Glomerular visceral epithelial cell (primary cell): ENCODE measurements around the gene IRX5.
A peak's percentile ranks its signal among the peaks of the same experiment; 100 is the strongest.

Source experiments
- DNase-seq: peaks from one replicate; pipeline ENCODE4 v3.0.0-alpha.2; 2016; ENCODE audit errors: extremely low spot score

IRX5 gene

DNA sequence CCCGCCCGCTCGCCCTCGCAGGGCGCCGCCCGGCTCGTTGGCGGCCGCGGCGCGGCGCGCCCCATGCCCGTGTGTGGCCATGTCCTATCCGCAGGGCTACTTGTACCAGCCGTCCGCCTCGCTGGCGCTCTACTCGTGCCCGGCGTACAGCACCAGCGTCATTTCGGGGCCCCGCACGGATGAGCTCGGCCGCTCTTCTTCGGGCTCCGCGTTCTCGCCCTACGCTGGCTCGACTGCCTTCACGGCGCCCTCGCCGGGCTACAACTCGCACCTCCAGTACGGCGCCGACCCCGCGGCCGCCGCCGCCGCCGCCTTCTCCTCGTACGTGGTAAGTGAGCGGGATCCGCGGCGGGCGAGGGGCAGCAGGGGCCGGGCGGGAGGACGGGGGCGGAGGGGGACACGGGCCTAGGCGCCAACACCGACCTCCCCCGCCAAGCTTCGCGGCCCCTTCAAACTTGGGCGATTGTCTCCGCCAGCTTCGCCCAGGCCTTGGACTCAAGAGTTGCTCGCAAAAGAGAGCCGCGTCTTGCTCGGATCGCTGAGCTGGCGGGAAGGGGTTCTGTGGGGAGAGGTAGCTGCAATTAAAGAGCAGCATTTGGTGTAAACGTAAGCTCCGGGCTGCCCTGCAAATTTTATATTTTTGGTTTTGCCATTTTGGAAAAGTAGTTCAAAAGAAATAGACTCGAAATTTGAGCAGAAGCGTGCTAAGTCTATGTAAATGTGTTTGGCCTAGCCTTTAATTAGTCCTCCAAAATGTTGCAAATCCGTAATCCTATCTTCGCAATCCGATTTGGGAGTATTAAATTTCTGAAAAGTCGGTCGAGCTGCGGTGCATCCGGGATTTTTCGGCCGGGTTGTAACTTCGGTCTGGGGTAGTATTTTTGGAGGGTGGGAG is 702 bp downstream of the IRX5 start:
- DNase-seq, result peak; percentile 30

- DNase-seq, result no peak
Observed at GRCh38 chr16:54932021-54932660, 1.5 kb downstream of the IRX5 start.

GRCh38 chr16:54932737-54933254 is 2.1 kb downstream of the IRX5 start:
- no peak for DNase-seq

DNA sequence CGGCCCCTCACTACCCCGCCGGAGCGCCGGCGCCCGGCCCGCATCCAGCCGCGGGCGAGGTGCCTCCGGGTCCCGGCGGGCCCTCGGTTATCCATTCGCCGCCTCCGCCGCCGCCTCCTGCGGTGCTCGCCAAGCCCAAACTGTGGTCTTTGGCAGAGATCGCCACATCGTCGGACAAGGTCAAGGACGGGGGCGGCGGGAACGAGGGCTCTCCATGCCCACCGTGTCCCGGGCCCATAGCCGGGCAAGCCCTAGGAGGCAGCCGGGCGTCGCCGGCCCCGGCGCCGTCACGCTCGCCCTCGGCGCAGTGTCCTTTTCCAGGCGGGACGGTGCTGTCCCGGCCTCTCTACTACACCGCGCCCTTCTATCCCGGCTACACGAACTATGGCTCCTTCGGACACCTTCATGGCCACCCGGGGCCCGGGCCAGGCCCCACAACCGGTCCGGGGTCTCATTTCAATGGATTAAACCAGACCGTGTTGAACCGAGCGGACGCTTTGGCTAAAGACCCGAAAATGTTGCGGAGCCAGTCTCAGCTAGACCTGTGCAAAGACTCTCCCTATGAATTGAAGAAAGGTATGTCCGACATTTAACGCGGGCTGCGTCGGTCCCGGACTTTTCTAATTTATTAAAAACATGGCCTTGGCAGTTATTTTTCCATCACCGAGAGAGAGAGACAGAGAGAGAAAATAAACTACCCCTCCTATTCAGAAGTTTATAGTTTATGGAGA is 2.8 kb downstream of the IRX5 start:
- no peak for DNase-seq

GRCh38 chr16:54934481-54935265 is 4.0 kb downstream of the IRX5 start:
- no peak for DNase-seq

- no peak for DNase-seq
Observed at GRCh38 chr16:54935266-54935968, 4.8 kb downstream of the IRX5 start.

GRCh38 chr16:54936201-54936978 is 5.7 kb downstream of the IRX5 start:
- no peak for DNase-seq

DNA sequence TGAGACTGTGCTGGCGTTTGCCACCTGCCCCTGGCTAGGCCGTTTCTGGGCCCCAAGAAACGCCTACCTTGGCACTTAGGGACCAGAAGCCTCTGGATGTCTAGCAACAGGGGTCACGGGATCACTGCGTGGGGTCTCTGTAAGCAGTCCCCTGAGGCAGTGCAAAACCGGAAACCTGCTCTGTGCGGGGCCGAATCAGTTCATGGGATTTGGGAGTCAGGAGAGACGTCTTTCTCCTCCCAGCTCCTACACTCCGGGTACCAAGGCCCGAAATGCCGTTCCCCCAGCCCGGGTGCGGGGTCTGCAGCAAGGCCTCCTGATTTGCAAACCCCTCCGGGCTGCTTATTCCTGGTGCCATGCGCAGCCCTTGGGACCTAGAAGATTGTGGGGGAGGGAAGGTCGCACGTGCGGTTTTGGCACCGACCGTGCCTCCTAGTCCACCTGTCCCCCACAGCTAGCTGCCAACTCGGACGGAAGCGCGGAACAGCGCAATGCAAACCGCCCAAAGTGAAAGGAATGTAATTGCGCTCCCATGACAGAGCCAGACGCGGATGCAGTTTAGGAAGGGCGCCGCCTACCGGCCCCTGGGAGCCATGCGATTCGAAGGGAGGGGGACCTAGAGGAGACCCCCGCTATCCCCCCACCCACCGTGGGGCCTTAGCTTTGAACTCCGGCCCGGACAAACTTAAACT is 6.5 kb downstream of the IRX5 start:
- no peak for DNase-seq

GRCh38 chr16:54937671-54938211 is 7.1 kb downstream of the IRX5 start:
- no peak for DNase-seq

- DNase-seq, result no peak
Observed at GRCh38 chr16:54938212-54939028, 7.8 kb downstream of the IRX5 start.

DNA sequence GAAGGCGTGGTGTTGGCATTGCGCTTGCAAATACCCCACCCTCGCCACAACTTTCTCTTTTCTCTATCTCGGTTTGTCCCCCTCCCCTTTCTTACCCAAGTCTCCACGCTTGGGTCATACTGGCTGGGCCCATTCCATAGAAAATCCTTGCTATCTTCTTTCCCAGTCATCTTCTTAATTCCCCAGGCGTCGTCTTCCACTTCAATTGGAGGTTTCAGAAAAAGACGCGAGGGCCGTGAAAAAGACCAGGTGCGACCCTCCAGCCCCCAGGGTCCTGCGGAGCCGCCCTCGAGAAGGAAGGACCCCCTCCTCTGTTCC is 8.3 kb downstream of the IRX5 start:
- DNase-seq, result no peak

DNA sequence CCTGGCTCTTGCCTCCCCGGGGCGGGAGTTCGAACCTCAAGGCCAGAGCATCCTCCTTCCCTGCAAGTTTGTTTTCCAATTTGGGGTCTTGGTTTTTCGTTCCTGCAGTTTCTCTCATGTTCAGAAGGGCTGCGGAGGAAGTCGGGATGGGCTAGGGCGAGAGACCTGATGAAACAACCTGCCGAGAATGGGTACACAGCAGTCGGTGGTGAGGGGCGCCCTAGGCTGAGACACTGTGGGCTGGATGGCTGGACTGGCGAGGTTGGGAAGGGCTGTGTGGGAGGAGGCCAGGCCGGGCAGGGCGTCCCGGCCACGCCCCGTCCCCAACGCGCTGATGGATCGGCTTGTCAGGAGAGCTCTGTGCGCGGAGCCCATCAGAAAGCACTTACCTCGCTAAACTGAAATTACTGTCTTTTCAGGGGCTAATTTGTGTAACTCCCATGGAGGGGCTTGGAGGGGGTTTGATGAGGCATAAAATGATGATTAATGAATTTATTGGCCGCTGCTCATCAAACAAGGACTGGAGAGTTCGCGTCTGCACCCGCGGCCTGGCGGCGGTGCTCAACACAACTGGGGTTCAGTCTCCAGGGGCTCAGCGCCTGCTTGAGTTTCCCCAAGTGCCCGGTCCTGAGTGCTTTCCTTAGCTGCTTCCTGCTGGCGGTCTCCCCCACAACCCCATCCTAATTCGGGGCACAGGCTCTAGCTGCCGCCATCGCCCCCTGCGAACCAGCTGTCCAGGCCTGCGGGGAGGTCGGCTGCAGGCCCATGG is 9.0 kb downstream of the IRX5 start:
- DNase-seq, result no peak

- no peak for DNase-seq
Observed at GRCh38 chr16:54940279-54940604, 9.6 kb downstream of the IRX5 start.

GRCh38 chr16:54942353-54942943 is 11.8 kb downstream of the IRX5 start:
- DNase-seq, result no peak

- no peak for DNase-seq
Observed at GRCh38 chr16:54944002-54944401, 13.3 kb downstream of the IRX5 start.

- DNase-seq, result no peak
Observed at GRCh38 chr16:54945063-54945462, 14.4 kb downstream of the IRX5 start.

DNA sequence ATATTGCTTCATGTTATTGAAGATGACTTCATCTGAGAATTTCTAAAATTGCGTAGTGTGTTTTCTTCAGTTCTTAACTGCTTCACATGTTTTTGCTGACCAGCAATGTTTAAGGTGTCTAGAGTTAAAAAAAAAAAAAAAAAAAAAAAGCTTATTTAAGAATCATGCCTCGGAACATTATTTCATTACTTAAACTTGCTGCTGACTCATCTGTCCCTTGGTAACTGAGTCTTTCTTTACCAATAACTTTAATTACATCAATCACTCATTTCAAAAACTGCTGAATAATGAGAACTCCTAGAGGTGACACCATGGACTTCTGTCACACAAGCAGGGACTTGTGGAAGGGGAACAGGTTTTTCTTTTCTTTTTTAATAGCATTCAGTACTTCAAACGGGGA is 16.2 kb downstream of the IRX5 start:
- DNase-seq, result no peak

GRCh38 chr16:54947616-54948015 is 17.0 kb downstream of the IRX5 start:
- no peak for DNase-seq
